ENCODE data around the gene KIFAP3.

DNA sequence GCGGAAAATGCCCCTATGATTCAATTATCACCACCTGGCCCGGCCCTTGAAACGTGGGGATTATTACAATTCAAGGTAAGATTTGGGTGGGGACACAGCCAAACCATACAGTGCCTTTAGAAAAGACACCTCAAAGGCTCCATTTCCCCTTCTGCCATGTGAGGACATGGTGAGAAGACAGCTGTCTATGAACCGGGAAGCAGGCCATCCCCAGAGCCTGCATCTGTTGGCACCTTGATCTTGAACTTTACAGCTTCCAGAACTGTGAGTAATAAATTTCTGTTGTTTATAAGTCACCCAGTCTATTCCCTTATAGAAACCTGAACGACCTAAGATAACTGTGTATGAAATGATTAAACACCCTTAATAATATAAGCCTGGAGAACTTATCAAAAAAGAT is 61.6 kb downstream of the KIFAP3 start:
- no peak for TF ChIP-seq POLR2A (IDR thresholded peaks at IDR 0.05)
- TF ChIP-seq, protein P1, sequence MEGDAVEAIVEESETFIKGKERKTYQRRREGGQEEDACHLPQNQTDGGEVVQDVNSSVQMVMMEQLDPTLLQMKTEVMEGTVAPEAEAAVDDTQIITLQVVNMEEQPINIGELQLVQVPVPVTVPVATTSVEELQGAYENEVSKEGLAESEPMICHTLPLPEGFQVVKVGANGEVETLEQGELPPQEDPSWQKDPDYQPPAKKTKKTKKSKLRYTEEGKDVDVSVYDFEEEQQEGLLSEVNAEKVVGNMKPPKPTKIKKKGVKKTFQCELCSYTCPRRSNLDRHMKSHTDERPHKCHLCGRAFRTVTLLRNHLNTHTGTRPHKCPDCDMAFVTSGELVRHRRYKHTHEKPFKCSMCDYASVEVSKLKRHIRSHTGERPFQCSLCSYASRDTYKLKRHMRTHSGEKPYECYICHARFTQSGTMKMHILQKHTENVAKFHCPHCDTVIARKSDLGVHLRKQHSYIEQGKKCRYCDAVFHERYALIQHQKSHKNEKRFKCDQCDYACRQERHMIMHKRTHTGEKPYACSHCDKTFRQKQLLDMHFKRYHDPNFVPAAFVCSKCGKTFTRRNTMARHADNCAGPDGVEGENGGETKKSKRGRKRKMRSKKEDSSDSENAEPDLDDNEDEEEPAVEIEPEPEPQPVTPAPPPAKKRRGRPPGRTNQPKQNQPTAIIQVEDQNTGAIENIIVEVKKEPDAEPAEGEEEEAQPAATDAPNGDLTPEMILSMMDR (IDR thresholded peaks at IDR 0.05) = no peak

All from prostate gland (tissue), 2 donors.